ENCODE measurements around the gene RPS18. TPM values are rescaled to one million over a fixed set of nuclear protein-coding genes. Genes with fewer than 3 reads are reported as not detected.
"Not testable (repeated sequence)": the region's sequence is repeated elsewhere in the genome, so short reads cannot be mapped to it uniquely, and the experiment has no call there.

Gene RPS18
- total RNA-seq, 1 donor from 2014 or later: 1,432 TPM

DNA sequence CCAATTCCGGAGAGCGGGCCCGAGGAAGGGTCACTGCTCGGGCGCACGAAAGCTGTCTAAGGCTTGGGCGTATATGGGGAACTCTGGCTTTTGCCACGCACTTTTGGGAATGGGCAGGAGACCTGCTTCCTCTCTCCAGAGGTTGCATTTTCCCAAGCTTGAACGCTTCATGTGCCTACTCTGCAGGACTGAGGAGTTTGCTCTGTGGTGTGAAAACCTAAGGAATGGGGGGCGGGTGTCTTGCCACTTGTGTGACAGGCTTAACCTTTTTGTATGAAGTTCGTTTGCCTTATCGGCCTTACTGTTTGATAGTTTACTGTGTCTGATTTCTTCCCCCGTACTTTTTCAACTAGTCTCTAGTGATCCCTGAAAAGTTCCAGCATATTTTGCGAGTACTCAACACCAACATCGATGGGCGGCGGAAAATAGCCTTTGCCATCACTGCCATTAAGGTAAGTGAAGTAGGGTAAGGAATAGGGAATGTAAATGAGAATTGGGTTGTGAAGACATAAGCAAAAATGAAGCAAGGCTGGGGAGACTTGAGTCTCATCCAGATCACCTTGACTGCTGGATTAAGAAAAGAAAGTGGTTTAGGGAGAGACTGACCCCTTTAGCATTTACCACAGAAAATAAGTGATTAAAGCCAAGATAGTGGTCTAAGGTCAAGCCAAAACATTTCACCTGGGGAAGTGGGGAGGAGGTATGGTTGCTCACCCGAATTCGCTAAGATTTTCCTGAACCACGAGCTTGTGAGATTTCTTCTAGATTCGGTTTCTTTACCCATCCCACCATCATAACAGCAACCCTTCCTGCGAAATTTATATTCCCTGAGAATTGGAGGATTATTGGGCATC, 627 bp downstream of the RPS18 start:
- DNase-seq (ENCODE audit: low read depth): peak; percentile 11

DNA sequence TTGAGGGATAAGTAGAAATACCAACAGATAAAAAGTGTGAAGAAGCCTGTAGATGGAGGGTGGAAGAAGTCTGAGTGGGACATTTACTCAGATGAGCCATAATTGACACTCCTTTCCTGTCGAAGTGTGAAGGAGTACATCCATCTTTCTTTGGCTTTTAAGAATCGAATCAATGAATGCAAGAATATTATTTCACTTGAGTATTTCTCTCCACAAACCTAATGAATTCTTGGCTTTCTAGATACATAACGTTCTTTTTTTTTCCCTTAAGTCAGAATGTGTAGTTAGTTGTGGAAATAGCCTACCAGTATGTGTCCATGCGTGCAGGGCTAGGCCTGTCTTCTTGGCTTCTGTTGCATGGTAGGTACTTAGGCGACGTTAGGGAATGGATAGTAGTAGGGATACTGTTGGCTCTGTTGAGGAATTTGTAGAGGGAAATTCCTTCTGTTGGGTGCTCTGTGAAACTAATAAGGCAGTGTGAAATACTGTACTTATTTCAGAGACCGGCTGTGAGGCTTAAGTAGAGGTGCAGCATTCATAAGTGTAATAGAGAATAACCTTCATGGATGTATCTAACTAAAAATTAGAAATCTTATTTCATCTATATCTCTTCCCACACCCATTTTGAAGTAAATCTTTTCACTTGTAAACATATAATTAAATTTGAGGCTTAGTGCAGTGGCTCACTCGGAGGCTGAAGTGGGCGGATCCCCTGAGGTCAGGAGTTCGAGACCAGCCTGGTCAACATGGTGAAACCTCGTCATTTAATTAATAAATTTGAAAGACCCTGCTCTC, 1.5 kb downstream of the RPS18 start:
- DNase-seq (ENCODE audit: low read depth): no peak

- DNase-seq (ENCODE audit: low read depth): no peak
Measured at GRCh38 chr6:33273924-33274902, 2.3 kb downstream of the RPS18 start.

- not testable (repeated sequence) for DNase-seq (ENCODE audit: low read depth)
Measured at GRCh38 chr6:33275795-33276580, 4.1 kb downstream of the RPS18 start.

GRCh38 chr6:33276581-33276863, 4.6 kb downstream of the RPS18 start:
- DNase-seq (ENCODE audit: low read depth): no peak

DNA sequence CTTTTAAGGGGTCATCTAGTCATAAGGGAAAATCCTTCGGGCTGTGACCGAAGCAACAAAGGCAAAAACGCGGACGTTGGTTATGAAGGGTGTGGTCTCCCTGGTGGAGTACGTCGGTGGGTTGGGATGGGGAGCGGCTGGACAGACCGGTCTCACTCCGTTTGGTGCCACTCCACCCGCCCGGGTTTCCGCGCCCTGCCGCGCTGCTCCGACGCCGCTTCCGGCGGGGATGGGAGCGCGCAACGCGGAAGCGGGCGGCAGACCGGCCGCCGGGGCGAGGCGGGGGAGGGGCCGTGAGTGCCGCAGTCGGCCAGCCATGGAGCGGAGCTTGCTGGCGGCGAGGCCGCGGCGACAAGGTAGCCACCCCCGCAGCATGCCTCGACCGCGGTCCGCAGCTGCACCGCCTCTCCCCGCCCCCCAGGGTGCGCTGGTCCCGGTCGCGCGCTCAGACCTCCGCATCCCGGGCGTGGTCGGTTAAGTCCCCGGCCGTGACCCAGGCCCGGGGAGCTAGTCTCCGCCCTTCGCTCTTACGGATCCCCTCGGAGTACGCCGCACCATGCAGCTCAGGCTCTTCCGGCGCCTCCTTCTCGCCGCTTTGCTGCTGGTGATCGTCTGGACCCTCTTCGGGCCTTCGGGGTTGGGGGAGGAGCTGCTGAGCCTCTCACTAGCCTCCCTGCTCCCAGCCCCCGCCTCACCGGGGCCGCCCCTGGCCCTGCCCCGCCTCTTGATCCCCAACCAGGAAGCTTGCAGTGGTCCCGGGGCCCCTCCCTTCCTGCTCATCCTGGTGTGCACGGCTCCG, 5.2 kb downstream of the RPS18 start, which contains the start of gene B3GALT4:
Gene B3GALT4 (plus strand): TSS at position 260 of the 799 bp plus-strand sequence. CDS start 297 bp downstream, at position 557.
- DNase-seq (ENCODE audit: low read depth): peak; percentile 41

- DNase-seq (ENCODE audit: low read depth): no peak
Measured at GRCh38 chr6:33277663-33278391, 6.0 kb downstream of the RPS18 start.

GRCh38 chr6:33278392-33278741, 6.5 kb downstream of the RPS18 start:
- no peak for DNase-seq (ENCODE audit: low read depth)

DNA sequence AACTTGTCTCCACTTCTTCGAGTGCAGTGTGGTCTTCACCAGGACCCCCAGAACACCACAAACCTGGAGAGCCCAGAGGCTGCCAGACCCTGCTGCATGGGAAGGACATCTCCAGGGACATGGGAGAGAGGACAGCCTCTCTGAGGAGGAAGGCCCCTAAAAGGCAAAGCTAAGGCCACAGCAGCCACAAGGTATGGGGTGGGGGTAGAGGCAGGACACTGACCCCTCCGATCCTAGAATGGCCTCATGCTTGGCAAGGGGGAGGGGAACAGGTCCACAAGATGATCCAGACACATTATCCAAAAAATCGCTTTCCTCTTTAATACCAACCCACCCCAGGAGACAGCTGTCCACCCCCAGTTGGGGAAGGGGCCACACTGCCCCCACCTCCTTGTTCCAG, 6.9 kb downstream of the RPS18 start:
- DNase-seq (ENCODE audit: low read depth): no peak

GRCh38 chr6:33279257-33279695, 7.4 kb downstream of the RPS18 start:
- DNase-seq (ENCODE audit: low read depth): no peak

- peak; percentile 64 for DNase-seq (ENCODE audit: low read depth)
Measured at GRCh38 chr6:33279971-33280511, 8.2 kb downstream of the RPS18 start.

GRCh38 chr6:33280539-33280938, 8.7 kb downstream of the RPS18 start:
- DNase-seq (ENCODE audit: low read depth): no peak

- not testable (repeated sequence) for DNase-seq (ENCODE audit: low read depth)
Measured at GRCh38 chr6:33285214-33285613, 13.3 kb downstream of the RPS18 start.

DNA sequence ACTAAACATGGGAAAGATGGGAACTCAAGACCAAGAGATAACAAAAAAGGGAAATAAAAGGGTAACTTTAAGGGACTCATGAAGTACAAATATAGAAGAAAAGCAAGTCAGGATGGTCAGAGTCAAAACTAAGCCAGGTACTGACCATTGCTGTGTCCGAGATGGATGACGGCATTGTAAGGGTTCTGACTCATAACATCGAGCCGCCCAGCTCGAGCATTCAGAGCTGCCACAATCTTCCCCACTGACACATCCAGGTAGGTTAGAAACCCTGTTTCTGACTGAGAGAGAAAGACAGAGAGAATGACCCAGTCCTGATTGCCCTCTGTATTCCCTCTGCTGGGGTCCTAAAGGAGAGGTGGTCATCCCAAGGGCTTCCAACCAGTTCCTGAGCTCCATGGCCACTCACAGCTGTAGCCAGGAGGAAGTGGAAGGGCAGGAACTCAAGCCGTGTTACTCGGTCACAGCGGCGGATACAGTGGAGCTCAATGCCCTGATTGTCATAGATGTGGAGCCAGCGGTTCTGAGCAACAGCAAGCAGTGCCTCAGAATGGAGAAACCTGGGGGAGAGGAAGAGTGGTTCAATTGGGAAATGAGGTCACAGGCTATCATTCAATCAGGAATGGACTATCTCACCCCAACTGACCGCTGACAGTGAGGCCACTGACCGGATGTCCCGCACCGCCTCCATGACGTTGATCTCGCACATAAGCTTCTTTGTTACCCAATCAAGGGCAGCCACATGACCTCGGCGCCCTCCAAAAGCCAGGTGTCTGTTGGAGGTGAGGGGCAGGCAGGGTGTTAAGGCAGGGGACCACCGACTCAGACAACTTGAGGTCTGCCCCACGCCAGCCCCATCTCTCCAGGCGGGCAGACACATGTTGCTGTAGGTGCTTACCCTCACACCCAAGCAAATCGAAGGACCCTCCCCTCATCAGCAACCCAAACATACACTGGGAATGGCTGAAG, 15.4 kb downstream of the RPS18 start:
- DNase-seq (ENCODE audit: low read depth): no peak

DNA sequence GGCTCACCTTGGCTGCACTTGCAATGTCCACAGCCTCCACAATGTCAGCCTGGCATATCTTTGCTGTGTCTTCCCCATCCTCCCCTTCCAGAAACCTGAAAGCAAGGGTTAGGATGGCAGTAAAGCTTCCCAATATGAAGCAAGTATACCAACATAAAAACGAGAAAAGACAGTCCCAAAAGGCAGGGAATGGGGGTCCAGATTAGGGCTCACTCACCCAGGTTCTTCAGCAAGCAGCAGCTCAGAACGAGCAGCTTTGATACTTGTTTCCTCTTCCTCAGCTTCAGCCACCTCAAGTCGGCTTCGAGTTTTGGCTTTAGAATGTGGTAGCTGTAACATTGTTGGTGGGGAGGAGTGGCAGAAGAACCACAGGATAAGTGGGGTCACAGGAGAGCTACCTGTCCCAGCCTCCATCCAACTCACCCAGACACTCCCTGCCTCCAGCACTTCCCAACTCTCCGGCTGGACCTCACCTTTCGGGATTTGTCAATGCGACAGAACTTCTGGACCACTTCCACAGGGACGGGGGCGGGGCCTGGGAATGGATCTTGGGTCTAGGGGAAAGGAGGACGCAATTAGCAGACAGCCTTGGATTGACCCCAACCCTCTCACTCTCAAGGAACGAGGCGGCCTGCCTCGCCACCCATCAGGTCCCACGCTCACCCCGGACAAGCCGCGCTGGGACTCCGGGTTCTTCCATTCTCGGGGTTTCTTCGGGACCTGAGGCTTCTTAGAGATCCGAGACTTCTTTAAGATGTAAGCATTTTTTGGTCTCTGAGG, 16.5 kb downstream of the RPS18 start:
- no peak for DNase-seq (ENCODE audit: low read depth)

- DNase-seq (ENCODE audit: low read depth): peak; percentile 93
Measured at GRCh38 chr6:33288921-33289783, 17.3 kb downstream of the RPS18 start, which contains the start of the genes PFDN6 and WDR46. Gene PFDN6, plus strand, starts transcription at chr6:33289601. Its CDS starts 256 bp downstream, at chr6:33289857. Gene WDR46, minus strand, starts transcription at chr6:33289239. Its CDS starts 69 bp downstream, at chr6:33289170.
